GM19351 (cell line): ENCODE measurements around the gene RETREG3.

Experiments used
- ATAC-seq: cut with Tn5 transposase; IDR thresholded peaks from one replicate; pipeline ENCODE4 v1.9.1; 2021; ENCODE audit warnings: mild to moderate bottlenecking, moderate library complexity; ENCODE audit not compliant: unreplicated experiment

RETREG3 gene

GRCh38 chr17:42535155-42536047 lies 73.8 kb downstream of the RETREG3 start:
- no peak for ATAC-seq

- no peak for ATAC-seq
These were observed 77.5 kb downstream of the RETREG3 start for GRCh38 chr17:42531455-42532354.

- ATAC-seq = no peak
These were observed 78.2 kb downstream of the RETREG3 start for GRCh38 chr17:42530952-42531454.
